SH-SY5Y (cell line): ENCODE results near the gene MYT1.

Experiments
- GATA2 ChIP-seq: IDR thresholded peaks from 2 replicates; pipeline ENCODE4 v1.6.1; 2011; ENCODE audit warnings: mild to moderate bottlenecking, low read depth, low read length
- GATA3 ChIP-seq: IDR thresholded peaks from 2 replicates; pipeline ENCODE4 v1.6.1; 2011; ENCODE audit warnings: low read depth, mild to moderate bottlenecking, low read length, moderate library complexity

MYT1 gene

GRCh38 chr20:64183313-64183712 is 19.1 kb downstream of the MYT1 start:
- TF ChIP-seq GATA2 = no peak
- TF ChIP-seq GATA3 = no peak

- no peak for TF ChIP-seq GATA2
- no peak for TF ChIP-seq GATA3
Measured at GRCh38 chr20:64184795-64185194, 20.5 kb downstream of the MYT1 start.

- TF ChIP-seq GATA3 = no peak
- no peak for TF ChIP-seq GATA2
Measured at GRCh38 chr20:64185276-64185900, 21.1 kb downstream of the MYT1 start.

DNA sequence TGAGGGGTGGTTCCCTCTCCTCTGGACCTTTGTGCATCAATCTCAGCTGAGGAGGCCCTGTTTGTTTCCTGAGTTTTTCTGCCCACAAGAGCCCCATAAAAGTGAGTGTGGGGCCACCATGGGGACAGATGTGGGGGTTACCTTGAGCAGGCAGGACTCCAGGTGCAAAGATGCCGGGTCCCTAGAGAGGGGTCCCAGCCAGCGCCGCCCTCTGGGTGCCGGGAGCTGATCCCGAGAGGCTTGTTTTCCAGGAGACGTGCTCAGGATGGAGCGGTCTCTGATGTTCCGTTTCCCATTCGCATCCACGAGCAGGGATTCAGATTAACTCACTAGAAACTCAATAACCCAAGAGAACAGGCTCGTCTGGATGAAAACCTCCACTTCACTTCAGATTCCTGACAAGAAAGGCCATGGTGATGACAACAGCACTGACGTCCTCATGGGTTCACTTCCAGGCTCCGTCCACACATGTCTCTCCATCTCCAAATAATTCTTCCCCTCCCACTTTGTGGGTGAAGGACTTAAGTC is 21.9 kb downstream of the MYT1 start:
- TF ChIP-seq GATA2 = no peak

DNA sequence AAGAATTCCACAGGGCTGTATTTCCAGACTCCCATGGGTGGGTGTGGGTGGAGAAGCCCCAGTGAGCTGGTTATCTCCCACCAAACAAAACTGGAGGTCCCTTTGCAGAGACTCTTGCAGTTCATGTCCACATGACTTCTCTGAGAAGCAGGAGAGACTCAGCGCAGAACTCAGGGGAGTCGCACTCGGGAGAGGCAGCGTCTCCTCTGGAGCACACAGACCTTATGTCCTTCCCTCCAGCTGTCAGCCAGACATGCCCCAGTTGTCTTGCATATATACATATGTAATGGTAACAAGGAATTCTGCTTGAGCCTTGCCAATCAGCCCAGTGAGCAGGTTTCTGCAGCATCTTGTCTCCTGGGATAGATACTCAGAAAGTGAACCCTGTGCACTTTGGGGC is 23.8 kb downstream of the MYT1 start:
- TF ChIP-seq GATA2 (no peak), GATA3 (no peak)

DNA sequence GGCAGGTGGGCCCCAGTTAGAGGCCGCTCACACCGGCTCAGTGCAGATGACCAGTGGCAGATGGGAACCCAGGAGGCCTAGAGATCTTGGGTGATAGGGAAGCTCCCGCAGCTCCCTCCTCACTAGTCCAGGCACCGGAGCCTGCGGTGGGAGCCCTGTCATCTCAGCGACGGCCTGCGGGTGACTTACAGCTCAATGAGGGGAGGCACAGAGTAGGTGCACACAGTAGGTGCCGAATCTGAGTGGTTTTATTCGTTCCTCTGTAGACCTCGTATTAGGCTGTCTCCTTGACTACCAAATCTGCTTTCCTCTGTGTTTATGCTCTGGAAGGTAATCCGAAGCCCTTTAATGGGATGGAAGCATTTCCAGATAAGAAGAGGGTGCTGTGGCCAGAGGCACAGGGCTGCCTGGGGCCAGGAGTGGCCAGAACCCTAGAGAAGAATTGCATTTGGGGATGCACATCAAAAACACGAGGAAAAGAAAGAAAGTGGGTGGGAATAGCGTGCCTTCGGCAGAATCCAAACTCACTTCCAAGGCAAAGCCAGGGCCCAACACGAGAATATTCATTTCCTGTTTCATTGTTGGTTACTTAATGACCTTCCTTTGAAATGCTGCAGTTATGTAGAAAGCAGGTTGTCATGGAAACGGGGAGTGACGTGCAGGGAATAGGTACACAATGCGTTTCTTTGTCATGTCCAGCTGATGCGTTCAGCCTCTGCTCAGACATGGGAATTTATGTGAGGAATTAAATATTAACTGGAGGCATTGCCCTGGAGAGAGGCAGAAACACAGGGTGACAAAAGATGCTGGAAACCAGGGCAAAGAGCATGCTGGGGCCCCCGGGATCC is 24.7 kb downstream of the MYT1 start:
- TF ChIP-seq GATA3 (no peak), GATA2 (no peak)

GRCh38 chr20:64189530-64189966 is 25.3 kb downstream of the MYT1 start:
- TF ChIP-seq GATA2 (no peak), GATA3 (no peak)

DNA sequence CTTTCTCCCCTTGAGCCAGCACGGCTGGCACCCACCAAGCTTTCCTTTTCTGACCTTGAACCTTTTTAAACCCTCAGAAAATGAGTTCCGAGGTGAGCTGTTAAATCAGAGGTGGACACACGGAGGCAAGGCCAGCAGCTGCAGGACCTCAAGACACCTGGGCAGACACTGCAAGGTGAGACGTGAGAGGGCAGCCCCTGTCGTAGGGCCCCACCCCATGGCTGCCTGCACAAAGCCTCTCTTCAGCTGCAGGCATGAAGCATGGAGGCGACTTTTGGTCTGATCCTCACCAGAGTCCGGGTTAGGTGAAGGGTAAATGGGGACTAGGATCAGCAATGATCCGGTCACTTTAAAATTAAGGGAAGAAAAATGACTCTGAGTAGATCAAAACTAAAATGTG is 25.7 kb downstream of the MYT1 start:
- TF ChIP-seq GATA2 (no peak), GATA3 (no peak)

DNA sequence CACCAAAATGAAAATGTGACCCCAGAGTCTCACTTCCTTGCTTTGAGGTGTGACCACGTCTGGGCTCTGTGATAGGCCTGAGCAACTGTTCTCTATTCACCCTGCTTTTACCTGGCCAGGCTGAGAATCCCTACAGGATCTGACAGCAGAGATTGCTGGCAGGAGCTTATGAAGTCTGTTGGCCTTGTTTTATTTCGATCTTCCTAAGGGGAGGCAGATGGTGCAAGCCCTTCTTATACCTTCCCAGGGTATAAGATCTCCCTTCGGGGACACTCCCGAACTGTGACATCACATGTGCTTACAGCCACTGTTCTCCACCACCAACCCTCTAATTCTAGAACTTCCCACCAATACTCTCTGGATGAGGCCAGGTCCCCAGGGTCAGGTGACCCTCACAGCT is 26.8 kb downstream of the MYT1 start:
- TF ChIP-seq GATA2 (no peak), GATA3 (no peak)

- TF ChIP-seq GATA3 (no peak), GATA2 (no peak)
Measured at GRCh38 chr20:64192406-64192805, 28.2 kb downstream of the MYT1 start.

- TF ChIP-seq GATA2 (no peak), GATA3 (no peak)
Measured at GRCh38 chr20:64193058-64193457, 28.8 kb downstream of the MYT1 start.

DNA sequence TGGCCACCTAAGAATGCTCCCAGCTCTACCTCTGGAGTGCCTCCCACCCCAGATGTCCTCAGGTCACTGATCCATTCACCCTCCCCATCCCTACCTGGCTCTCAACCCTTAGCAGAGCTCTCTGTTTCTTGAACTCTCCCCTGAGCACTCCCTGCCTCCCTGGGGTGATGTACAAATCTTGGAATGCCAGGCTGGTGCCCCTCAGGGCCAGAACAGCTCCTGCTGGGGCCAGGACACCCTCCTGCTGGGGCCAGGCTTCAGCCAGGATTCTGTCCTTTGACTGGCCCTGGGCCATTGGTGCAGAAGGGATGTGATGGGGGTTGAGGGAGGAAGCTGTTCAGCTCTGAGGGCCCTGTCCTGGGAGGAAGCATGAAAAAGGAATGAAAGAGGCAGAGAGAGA is 30.0 kb downstream of the MYT1 start:
- TF ChIP-seq GATA3 (no peak), GATA2 (no peak)

DNA sequence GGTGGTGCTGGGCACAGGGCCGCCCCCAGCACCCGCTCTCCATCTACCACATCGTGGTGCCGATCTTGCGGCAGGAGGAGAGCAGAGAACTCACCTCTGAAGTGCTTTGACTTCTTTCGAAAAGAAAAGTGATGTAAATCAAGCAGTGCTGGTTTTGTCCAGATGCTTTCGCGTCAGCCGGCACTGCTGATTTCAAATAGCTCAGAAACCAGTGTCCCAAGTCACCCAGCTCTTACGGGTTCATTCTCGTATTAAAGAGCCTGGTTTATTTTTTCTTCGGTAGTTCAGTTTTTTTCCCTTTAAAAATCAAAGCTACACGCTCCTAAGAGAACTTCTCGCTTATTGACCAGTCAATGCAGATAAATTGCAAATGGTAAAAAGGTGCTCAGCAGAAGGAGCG is 32.1 kb downstream of the MYT1 start:
- no peak for TF ChIP-seq GATA2
- no peak for TF ChIP-seq GATA3

DNA sequence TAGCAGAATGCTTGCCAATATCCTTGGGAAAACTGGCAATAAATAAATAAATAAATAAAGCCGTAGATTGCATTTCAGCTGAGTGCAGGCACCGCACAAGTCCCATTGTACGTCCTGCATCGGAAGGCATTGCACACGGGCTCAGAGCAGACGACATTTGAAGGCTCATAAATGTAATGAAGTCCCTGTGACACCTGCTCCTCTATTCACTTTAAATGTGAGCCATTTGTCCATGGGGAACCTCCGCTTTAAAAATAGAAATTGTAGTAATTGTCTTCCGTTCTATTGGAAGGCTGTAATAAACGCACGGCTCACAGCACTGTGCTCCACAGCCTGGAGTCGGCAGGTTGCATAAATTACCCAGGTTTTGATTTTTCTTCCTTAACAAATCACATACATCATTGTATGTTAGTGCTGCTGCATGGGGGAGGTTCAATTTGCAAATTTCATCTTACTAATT is 32.6 kb downstream of the MYT1 start:
- TF ChIP-seq GATA2 = no peak
- no peak for TF ChIP-seq GATA3

- TF ChIP-seq GATA3 (no peak), GATA2 (no peak)
Measured at GRCh38 chr20:64198347-64198746, 34.1 kb downstream of the MYT1 start.

DNA sequence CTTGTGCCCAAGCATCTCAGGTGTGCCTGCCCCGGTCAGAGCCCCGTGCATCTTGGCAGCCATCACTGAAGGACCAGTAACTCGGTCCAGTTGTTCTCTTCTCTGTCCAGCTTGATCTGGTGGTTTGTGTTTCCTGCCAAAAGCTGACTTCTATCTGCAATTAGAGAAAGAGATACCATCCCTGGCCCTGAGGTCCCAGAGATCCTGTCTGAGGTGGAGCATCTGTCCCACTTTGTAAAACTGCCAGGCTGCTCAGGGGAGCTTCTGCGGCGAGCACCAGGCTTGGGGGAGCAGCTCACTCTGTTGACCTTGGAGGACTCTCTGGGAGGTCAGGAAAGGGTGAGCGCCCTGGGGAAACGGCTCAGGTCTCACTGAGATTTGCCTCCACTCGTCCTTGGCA is 35.1 kb downstream of the MYT1 start:
- TF ChIP-seq GATA2 = peak; percentile 47
- TF ChIP-seq GATA3 = no peak
